Panc1 (cell line): ENCODE results near the gene EXD3. TPM values are rescaled to one million over a fixed set of nuclear protein-coding genes. Genes with fewer than 3 reads are reported as not detected.

Experiments
- ATAC-seq: fragments of 200-7000 bp; cut with Tn5 transposase; 2 replicates; pipeline ENCODE4 v1.9.1; 2020; ENCODE audit warnings: mild to moderate bottlenecking, moderate library complexity
- BruUV-seq: library from RNA; stranded (reverse); fragments of 400-500 nt; replicated peaks from 2 replicates; lab custom pipeline; 2021; lab: Mats Ljungman, UMichigan
- CTCF ChIA-PET: fragments of 300-600 bp; sonication (Branson Sonifier 250); formaldehyde crosslinking; loops from one replicate; lab custom pipeline; 2022; ENCODE audit warnings: antibody characterized with exemption; lab: Charles Lee
- POLR2A ChIA-PET: fragments of 300-600 bp; sonication (Branson Sonifier 250); formaldehyde crosslinking; loops from one replicate; lab custom pipeline; 2022; ENCODE audit warnings: antibody characterized with exemption; lab: Charles Lee
- DNase-seq: peaks from one replicate; pipeline ENCODE4 v3.0.0-alpha.2; 2010; ENCODE audit warnings: low read depth, low spot score
- H3K27ac ChIP-seq: 2 replicates; pipeline ENCODE4 v1.5.1; 2011; ENCODE audit warnings: mild to moderate bottlenecking, low read length, inconsistent platforms
- H3K27me3 ChIP-seq: fragments of 200-500 bp; sonication (Bioruptor generic); 2 replicates; pipeline ENCODE4 v1.6.0; 2014; ENCODE audit warnings: low read length, inconsistent platforms; ENCODE audit not compliant: control insufficient read depth, insufficient read depth
- H3K36me3 ChIP-seq: fragments of 200-500 bp; sonication (Bioruptor generic); 2 replicates; pipeline ENCODE4 v1.5.1; 2014; ENCODE audit warnings: inconsistent platforms, mild to moderate bottlenecking, low read length, moderate library complexity; ENCODE audit not compliant: control insufficient read depth, insufficient read depth
- H3K4me1 ChIP-seq: 2 replicates; pipeline ENCODE4 v1.5.1; 2011; ENCODE audit warnings: inconsistent platforms, mild to moderate bottlenecking, low read length, moderate library complexity; ENCODE audit not compliant: control insufficient read depth, insufficient read depth
- H3K4me3 ChIP-seq, 2 experiments: 2 replicates each; pipeline ENCODE4 v1.5.1; 2011 to 2012; ENCODE audit warnings: low read depth in 2 of 2, low read length in 2 of 2, mild to moderate bottlenecking in 2 of 2, inconsistent platforms in 1 of 2, moderate library complexity in 1 of 2
- H3K9me3 ChIP-seq: fragments of 200-500 bp; sonication (Bioruptor generic); 2 replicates; pipeline ENCODE4 v1.5.1; 2014; ENCODE audit warnings: low read depth, mild to moderate bottlenecking, inconsistent platforms, low read length, moderate library complexity; ENCODE audit not compliant: control insufficient read depth, insufficient read depth
- CTCF ChIP-seq: fragments of 450-650 bp; IDR thresholded peaks from 2 replicates; pipeline ENCODE4 v1.5.1; 2017; ENCODE audit warnings: mild to moderate bottlenecking
- POLR2AphosphoS5 ChIP-seq: IDR thresholded peaks from 2 replicates; pipeline ENCODE4 v1.6.1; 2012; ENCODE audit warnings: mild to moderate bottlenecking, low read depth, low read length, moderate library complexity
- REST ChIP-seq, 2 experiments: IDR thresholded peaks; 2 replicates each; pipeline ENCODE4 v1.6.1; 2011 to 2012; ENCODE audit warnings: low read depth in 2 of 2, control low read depth in 1 of 2, low read length in 1 of 2, mild to moderate bottlenecking in 1 of 2, moderate library complexity in 1 of 2; ENCODE audit not compliant: insufficient read depth in 1 of 2
- SIN3A ChIP-seq: IDR thresholded peaks from 2 replicates; pipeline ENCODE4 v1.6.1; 2012; ENCODE audit warnings: low read depth, mild to moderate bottlenecking, low read length, moderate library complexity, borderline replicate concordance; ENCODE audit not compliant: insufficient read depth
- TCF7L2 ChIP-seq: IDR thresholded peaks from 2 replicates; pipeline ENCODE4 v1.6.1; 2011; ENCODE audit warnings: mild to moderate bottlenecking, low read depth, low read length, inconsistent platforms
- in situ Hi-C: cut with HindIII; loops from 2 replicates; pipeline ENCODE4 v1.10.0; 2016; ENCODE audit warnings: low sequenced_read_pairs, low pct_unique_long_range_greater_than_20kb
- intact Hi-C: fragments of 100-400 bp; cut with micrococcal nuclease; formaldehyde crosslinking; loops from one replicate; pipeline ENCODE4 v1.10.0; 2022; ENCODE audit not compliant: unreplicated experiment
- total RNA-seq: library from RNA; stranded (reverse); gene quantifications from one replicate; pipeline ENCODE4 v1.2.1, GENCODE V29; 2021; ENCODE audit not compliant: unreplicated experiment

EXD3 gene
- total RNA-seq, 1 experiment from 2014 or later, result 9.2 TPM

- Histone ChIP-seq H3K4me3 (no peak overlapping the region), H3K27ac (no peak overlapping the region), H3K4me1 (no peaks in the 10 kb centered on the region), H3K27me3 (no peaks in the 10 kb centered on the region), H3K36me3 (no peaks in the 10 kb centered on the region), H3K9me3 (no peaks in the 10 kb centered on the region)
- CTCF ChIA-PET, result no interaction called here
- BruUV-seq, result no TSS peak
- intact Hi-C loops (no loop called here), in situ Hi-C loops (no loop called here)
- no peak for ATAC-seq
- no peak for DNase-seq
- no peak for TF ChIP-seq CTCF
- TF ChIP-seq TCF7L2, result no peak
- TF ChIP-seq REST (IDR thresholded peaks at IDR 0.05; ENCODE audit: insufficient read depth in 1 of 2, low read depth in 2 of 2, low read length in 1 of 2), result no peak
- no peak for TF ChIP-seq POLR2AphosphoS5
- no peak for TF ChIP-seq SIN3A
- POLR2A ChIA-PET, result no interaction called here
Observed at GRCh38 chr9:137371521-137371941, 51.4 kb downstream of the EXD3 start.

GRCh38 chr9:137370865-137371520, 52.0 kb downstream of the EXD3 start:
- ChIA-PET POLR2A (interaction anchor here (0.6 kb wide), 2 partner anchors 84 to 95 kb away, joined by 3 read pairs; no protein-coding TSS in a partner anchor), CTCF (no interaction called here)
- Histone ChIP-seq H3K27me3 (no peaks in the 10 kb centered on the region), H3K4me3 (no peak overlapping the region), H3K4me1 (no peaks in the 10 kb centered on the region), H3K36me3 (no peaks in the 10 kb centered on the region), H3K9me3 (no peaks in the 10 kb centered on the region), H3K27ac (no peak overlapping the region)
- in situ Hi-C loops (no loop called here), intact Hi-C loops (no loop called here)
- no peak for TF ChIP-seq TCF7L2
- TF ChIP-seq REST (IDR thresholded peaks at IDR 0.05; ENCODE audit: insufficient read depth in 1 of 2, low read depth in 2 of 2, low read length in 1 of 2), result no peak
- TF ChIP-seq SIN3A, result no peak
- TF ChIP-seq CTCF, result no peak
- TF ChIP-seq POLR2AphosphoS5, result no peak
- no TSS peak for BruUV-seq
- DNase-seq (no peak), ATAC-seq (no peak)
